HG02970 (cell line): ENCODE measurements around the gene GPRC5B.

Source experiments
- ATAC-seq: cut with Tn5 transposase; IDR thresholded peaks from one replicate; pipeline ENCODE4 v1.9.1; 2021; ENCODE audit warnings: mild to moderate bottlenecking, moderate library complexity, moderate number of reproducible peaks; ENCODE audit not compliant: unreplicated experiment, low FRiP score

GPRC5B gene

DNA sequence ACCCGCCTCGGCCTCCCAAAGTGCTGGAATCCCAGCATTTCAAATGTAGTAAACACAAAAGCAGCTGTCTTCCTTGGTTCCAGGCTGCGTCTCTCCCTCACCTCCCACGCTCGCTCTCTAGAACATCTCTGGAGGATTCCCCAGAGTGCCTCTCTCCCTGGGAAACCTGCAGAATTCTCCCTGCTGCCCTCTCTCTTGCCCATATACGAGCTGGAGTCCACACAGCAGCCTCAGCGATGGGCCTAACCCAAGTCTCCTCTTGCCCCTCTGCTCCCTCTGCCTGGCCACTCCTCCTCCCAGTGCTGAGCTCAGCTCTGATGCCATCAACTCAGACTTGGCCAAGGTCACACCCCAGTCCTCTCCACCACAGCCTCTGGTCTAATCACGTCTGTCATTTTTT is 10.6 kb downstream of the GPRC5B start:
- ATAC-seq, result no peak

DNA sequence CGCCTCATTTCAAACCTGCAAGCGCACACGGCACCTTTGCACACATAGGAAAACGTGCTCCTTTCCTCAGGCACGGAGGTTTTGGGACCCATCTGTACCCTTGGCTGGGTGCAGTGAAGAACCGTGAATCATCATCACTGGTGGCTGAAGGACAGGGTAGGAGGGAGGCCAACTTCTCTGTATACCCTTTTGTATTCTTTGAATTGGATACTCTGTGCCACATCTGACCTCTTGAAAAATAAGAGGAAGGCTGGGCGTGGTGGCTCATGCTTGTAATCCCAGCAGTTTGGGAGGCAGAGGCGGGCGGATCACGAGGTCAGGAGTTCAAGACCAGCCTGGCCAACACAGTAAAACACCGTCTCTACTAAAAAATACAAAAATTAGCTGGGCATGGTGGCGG is 11.7 kb downstream of the GPRC5B start:
- no peak for ATAC-seq

DNA sequence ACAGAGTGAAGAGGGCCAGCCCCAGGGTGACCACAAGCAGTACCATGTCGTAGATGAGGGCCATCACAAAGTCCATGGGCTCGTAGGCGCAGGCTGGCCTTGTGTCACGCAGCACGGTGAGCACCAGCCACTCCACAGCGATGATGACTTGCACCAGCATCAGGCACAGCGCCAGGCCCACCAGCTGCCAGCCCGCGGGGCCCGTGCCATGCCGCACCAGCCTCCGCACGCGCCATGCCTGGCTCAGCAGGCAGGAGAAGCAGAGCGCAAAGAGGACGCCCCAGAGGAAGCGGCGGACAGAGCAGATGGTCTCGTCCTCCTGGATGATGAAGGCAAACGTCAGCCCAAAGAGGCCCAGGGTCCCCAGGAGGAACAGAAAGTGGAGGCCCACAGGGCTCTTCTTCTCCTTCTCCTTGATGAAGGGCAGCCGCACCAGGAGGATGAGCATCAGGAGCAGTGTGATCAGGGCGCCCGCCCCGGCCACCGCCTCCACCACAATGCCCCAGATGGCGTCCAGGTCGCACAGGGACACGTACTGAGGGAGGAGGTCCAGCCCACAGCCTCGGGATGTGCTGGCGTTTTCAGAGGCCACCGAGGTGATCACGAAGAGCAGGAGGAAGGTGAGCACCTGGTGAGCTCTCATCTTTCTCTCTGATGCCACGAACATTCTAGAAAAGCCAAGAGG is 12.3 kb downstream of the GPRC5B start:
- no peak for ATAC-seq

DNA sequence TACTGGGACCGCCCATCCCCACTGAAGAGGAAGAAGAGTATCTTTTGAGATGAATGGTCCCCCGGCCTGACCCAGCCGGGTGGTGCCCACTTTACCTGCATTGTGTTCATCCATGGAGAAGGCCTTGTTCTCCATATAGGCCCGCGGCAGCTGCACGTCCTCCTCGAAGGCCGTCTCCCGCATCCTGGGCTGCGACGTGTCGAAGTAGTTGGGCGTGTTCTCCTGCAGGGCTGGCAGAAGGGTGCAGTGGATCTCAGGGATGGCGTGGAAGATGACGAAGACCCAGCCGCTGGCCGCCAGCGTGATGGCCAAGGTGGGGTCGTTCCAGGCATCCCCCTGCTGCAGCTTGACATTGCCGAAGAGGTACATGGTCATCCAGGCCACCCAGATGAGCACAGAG is 12.9 kb downstream of the GPRC5B start:
- ATAC-seq, result no peak

DNA sequence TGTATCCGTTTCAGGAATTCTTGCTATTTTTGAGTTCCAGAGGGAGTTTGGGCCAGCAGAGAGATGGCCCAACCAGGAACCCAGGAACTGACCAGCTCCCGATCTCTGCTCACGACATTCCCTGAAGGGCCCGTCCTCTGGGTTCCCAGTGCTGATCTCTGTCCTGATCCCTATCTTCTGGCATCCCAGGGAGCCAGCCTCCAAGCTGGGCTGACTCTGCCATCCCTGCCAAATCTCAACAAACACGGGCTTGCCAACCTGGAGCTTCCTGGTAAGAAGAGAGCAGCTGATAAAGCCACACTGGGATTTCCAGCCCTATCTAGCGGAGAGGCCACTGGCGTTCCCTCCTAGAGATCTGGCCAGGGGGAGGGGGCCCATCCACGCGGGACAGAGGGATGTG is 16.2 kb downstream of the GPRC5B start:
- ATAC-seq, result no peak

DNA sequence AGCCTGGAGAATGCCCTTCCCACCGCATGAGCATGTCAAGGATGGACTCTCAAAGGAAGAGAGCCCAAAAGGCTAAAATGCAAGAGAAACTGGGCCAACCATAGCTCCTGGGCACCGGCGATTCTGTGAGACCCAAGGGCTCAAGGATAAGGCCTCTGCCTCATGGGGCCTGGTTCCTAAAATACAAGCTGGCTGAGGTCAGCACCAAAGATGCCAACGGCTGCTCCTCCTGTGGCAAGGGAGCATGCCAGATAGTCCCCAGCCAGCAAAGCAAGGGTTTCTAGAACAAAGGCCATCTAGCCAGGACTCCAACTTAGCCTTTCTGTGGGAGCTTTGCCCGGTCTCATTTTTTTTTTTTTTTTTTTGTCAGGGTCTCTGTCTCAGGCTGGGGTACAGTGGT is 20.1 kb downstream of the GPRC5B start:
- no peak for ATAC-seq

DNA sequence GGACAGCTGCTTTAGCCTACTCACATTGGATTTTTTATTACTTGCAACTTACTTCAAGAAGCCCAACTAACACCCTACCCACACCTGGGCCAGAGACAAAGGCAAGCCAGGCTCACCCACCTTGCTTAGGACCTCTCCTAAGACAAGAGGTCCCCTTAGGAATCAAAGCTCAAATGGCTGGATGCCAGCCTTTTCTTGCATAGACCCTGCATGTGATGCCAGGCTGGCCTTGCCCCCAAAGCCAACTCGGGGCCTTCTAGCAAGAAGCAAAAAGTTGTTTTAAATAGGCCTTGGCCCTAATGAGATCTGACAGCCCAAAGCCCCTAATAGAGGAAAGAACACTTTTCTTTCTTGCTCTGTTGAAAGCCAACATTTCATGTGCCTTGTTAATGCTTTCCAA is 20.7 kb downstream of the GPRC5B start:
- ATAC-seq, result no peak

DNA sequence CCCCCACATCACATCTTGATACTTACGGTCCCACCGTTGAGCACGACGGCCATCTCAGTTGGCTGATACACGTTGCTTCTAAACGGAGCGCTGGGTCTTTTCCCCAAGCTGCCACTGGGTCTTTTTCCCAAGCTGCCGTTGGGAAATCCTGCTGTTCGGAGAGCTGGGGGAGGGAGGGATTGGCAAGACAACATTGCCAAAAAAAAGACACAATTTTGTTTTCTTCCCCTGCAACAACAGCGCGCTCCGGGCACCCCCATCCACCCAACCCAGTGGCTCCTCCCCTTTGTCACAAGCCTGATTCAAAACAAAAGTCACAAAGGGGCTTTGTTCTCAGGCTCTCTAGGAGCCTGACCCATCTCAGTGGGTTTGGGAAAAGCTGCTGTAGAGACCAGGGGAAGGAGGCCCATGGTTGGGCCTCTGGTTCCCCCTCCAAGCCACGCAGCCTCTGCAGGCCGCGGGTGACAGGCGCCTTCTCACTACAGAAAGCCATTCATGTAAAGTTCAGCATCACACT is 22.8 kb downstream of the GPRC5B start:
- no peak for ATAC-seq

DNA sequence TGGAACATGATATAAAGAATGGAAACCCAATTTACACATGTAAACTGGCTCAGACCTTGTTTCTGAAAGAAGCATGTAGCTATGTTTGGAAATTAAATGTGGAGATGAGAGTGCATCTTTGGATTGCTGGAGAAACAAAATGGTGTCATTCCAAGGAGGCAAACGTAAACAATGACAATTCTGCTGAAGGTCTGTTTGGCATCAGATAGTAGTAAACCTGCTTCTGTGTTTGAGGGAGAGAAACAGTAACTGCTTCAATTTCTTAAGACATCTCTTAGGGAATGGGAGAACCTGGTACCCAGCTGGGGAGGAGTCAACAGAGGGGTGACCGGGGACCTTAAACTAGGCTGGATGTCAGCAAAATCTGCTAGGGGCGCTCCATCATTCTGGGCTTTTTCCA is 23.5 kb downstream of the GPRC5B start:
- ATAC-seq, result no peak

DNA sequence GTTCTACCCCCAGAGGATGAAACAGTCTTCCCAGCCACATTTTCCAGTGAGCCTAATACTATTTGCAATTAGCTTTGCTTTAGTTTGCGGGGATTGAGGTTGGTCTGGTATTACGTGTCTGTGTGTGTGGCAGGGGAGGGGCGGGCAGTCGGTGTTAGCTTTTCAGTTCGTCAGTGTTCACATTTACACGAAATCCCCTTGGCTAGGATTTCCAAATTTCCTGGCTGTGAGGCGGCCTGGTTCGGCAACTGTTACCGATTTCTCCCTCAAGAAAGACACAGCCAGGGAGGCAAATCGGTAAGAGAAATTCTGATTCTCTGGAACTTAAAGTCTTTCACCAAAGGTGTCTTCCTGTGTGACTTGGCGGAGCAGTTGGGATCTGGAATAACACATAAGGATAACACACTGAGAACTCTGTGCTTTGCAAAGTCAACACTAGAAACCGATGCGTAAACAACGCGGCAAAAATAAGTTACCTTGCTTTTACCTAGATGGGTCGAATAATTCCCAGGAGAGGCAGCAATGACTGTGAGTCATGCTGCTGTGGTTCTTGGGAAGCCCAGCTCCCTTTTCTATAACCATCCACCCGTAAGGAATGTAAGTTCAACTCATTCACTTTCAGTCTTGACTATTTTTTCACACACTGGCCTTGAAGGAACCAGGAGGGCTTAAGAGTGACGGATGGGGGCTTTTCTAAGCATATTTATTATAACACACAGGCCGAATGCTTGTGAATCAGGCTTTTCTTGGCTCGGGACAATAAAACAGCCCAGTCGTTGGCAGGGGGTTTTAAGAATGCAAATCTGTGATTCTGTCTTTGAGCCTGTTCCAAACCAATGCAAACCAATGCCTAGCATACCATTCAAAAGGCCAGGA is 24.2 kb downstream of the GPRC5B start:
- no peak for ATAC-seq

DNA sequence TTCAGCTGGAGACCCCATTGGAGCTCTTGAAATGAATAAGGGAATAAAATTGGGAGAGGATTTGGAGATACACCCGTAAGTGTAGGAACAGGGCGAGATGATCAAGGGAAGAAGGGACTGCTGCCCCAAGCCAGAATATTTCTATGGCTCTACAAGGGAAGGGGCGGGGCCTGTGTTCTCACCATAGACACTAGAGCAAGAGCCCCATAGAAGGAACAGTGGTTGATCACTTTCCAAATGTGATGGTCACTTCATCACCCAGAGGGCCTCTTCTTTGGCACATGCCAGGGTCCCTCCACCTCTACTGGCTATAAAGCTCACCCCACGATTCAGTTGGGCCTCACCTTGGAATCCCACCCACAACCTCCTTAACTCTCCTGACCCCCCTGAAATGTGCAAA is 25.0 kb downstream of the GPRC5B start:
- ATAC-seq, result no peak

DNA sequence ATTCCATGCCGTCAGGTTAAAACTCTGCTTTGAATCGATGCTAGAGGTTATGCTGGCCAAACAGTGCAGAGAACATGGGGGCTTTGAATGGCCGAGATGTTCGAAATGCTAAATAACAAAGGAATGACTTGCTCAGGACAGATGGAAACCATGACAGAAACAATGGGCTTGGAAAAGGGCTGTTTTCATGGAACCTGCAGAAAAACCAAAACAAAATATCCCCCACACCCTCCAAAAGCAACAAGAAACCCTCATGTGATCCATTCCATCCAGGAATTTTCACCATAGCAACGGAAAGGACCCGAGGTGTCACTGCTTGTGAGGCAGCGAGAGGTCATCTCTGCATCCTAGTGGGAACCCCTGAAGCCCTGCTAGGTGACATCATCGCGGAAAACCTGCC is 25.5 kb downstream of the GPRC5B start:
- ATAC-seq, result no peak

DNA sequence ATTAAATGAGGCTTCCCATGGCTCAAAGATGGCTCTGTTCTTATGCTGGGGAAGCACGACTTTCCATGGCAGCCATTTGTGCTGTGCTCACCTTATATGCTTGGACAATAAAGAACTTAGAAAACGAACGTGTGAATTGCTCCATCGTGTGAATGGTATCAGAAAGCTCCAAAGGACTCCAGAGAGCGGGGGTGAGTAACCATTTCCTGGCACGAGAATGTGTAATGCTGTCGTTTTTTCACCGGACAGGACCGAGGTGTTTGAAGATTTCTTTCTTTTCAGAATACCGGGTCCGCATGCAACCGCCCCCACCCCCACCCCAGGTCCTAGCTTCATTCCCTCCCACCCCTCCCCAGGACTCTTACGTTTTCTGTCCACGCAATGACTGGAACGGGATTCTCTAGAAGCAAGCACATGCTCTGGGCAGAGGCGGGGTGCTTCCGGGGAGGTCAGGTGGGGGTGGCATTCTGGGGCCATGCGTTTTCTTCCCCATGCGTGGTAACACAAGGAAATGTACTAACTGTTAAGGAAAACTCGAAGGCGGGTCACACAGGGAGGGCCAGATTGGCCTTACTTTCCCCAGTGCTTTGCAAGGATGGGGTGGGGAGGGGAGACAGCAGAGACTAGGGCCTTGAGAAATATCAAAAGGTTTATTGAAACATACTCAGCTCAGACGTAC is 26.2 kb downstream of the GPRC5B start:
- no peak for ATAC-seq

DNA sequence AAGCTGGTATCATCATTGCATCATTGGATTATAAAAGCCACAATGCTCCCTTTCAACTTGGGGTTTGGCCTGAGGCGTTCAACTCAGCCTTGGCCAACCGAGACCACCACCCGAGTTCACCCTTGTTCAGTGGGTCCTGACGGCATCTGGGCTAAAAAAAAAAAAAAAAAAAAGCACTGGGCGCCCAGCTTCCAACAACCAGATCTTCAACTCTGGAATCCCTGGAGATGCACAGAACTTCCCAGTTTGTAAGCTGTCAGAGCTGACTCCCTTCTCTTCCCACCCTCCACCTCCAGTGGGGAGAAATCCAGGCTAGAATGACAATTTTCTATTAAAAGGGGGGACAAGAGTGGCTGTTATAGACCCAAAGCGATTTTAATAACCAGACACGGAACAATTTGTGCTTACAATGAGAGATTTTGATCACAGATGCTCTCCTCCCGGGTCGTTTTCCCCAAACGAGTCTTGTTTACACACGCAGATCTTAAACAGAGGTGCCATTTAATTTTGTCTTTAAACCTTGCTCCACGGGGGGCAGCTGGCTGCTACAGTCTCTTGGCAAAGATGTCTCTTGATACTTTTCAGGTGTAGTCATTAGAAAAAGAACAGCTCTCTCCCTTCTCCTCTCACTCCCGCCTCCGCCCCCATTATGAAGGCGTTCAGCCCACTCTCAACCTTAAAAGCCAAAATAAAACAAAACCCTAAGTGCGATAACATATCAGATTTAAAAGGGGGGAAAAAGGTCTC is 26.9 kb downstream of the GPRC5B start:
- ATAC-seq, result no peak

DNA sequence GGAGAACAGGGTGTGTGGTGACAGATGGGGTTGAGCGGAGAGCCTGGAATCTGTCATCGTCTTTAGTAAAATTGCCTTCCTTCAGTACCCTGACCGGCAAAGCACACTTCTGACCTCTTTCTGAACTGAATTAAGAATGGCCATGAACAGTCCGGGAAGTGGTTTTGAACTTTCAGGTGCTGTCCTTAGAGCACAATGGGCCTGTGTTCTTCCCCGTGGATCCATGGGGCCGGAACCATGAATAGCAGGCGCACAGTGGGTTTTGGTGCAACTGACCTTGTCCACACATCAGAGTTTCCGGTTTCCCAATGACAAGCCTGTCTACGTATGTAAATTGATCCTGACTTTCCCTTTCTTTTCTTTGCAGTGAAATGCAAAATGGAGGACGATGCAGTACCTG is 28.5 kb downstream of the GPRC5B start:
- no peak for ATAC-seq

DNA sequence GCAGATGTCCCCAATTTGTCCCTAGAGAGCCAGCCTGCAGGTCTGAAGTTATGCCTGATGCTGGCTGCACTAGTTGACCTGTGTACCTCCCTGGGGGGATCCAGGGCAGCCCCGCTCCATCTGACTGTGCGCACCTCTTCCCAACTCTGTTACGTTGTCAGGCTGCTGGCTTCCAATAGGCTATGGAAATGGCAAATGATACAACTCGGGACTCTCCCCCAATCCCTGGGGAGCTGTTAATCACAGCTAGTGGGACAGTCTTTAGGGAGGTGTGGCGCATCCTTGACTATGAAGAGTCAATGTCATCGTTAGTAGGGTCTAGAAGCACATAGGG is 30.1 kb downstream of the GPRC5B start:
- no peak for ATAC-seq

DNA sequence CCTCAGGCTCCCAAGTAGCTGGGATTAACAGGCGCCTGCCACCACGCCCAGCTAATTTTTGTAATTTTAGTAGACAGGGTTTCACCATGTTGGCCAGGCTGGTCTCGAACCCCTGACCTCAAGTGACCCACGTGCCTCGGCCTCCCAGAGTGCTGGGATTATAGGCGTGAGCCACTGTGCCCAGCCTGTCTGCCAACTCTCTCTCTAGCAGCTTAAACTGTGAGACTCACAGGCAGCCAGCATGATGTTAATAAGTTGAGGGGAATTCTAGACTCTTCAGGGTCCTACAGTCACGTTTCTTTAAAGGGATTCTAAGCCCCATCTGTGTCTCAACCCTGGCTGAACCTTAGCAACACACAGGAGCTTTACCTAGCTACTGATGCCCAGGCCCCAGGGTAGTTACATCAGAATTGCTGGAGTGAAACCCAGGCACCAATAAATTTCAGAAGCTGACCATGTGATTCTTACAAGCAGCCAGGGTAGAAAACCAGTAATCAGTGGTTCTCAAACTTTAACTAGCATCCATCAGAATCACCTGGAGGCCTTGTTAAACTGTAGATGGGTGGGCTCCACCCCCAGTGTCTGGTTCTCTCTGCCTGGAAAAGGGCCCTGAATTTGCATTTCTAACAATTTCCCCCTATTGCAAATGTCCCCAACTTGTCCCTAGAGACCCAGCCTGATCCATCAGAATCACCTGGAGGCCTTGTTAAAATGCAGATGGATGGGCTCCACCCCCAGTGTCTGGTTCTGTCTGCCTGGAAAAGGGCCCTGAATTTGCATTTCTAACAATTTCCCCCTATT is 30.7 kb downstream of the GPRC5B start:
- ATAC-seq, result no peak

DNA sequence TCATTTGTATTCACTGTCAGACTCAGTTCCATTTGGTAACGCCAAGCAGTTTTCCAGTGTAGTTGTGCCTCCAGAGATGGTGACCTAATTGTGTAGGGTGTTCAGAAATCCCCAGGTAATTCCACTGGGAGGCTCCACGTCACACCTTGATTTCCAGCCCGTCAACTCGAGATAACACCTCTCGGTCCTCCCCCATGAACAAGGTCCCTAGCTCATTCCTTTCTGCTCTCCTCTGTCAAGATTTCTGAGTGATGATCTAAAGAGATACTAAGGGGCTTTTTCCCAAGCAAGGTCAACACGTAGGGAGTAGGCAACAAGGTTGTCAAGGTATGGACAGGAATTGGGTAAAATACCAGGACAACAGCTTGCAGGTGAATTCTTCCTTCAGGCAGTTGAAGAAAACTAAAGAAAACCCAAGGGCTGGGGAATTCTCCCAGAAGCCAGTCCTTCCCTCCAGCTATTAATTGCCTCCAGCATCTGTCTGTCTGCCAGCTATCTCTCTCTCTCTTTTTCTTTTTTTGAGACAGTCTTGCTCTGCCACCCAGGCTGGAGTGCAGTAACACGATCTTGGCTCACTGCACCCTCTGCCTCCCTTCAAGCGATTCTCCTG is 31.4 kb downstream of the GPRC5B start:
- no peak for ATAC-seq

DNA sequence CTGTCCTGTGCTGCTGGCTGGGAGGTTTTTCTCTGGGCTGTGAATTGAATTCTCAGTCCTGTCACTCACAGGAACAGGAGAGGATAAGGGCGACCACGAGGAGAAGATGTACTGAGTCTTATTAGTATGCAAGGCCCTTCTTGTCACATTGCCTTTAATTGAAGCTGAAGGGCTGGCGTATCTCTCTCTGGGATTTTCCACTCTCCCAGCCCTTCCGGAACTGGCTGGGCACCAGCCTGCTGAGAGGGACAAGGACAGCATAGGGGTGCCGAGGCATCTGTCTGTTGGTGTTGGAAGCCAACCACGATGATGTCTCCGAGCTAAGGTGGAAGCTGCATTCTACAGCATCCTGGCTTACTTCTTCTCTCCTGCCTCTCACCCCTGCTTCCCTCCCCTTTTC is 33.2 kb downstream of the GPRC5B start:
- ATAC-seq, result no peak
